ENCODE data around the gene PTPN20.

DNA sequence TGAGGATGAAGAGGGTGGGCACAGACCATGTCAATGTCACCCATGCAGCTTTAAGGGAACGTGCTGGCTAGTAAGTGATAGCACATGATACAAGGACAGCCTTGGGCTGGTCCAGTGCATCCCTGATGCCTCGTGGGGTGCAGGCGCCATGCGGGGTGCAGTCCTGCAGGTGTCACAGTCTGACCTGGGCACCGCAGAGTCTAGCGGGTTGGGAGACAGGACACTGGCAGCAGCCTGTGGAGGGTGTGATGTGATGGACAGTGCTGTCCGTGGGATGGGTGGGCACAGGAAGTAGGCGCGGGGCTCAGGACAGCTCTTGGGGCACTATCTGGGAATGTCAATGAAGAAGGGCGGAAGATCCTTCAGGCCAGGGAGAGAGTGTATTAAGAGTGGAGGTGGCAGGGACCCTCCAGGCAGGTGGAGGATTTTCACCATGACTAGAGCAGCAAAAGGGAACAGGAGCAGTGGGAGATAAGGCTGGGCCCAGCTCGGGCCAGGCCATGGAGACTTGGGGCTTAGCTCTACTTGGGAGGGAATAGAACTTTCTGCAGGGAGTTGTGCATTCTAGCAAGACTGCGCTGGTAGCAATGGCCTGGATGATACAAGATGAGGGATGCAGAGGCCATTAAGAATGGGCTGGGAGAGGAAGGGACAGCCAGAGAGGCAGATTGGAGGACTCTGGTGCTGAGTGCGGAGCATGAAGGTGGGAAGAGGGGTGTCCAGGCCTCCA, 122.5 kb downstream of the PTPN20 start:
- TF ChIP-seq, protein P1, sequence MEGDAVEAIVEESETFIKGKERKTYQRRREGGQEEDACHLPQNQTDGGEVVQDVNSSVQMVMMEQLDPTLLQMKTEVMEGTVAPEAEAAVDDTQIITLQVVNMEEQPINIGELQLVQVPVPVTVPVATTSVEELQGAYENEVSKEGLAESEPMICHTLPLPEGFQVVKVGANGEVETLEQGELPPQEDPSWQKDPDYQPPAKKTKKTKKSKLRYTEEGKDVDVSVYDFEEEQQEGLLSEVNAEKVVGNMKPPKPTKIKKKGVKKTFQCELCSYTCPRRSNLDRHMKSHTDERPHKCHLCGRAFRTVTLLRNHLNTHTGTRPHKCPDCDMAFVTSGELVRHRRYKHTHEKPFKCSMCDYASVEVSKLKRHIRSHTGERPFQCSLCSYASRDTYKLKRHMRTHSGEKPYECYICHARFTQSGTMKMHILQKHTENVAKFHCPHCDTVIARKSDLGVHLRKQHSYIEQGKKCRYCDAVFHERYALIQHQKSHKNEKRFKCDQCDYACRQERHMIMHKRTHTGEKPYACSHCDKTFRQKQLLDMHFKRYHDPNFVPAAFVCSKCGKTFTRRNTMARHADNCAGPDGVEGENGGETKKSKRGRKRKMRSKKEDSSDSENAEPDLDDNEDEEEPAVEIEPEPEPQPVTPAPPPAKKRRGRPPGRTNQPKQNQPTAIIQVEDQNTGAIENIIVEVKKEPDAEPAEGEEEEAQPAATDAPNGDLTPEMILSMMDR (IDR thresholded peaks at IDR 0.05), result no peak
- TF ChIP-seq POLR2A (IDR thresholded peaks at IDR 0.05), result no peak
